Type B pancreatic cell (in vitro differentiated cells): ENCODE measurements around the gene NXT1. TPM values are rescaled to one million over a fixed set of nuclear protein-coding genes. Genes with fewer than 3 reads are reported as not detected.

ENCODE experiments used
- DNase-seq: peaks from one replicate; pipeline ENCODE4 v3.0.0; 2021; ENCODE audit warnings: mixed read lengths; ENCODE audit not compliant: unreplicated experiment; ENCODE audit errors: extremely low spot score
- H3K27ac Mint-ChIP-seq: 2 replicates; pipeline ENCODE4 v1.8.0; 2021; ENCODE audit warnings: mild to moderate bottlenecking, mixed read lengths
- H3K27me3 Mint-ChIP-seq: 2 replicates; pipeline ENCODE4 v1.8.0; 2021; ENCODE audit warnings: mixed read lengths
- H3K36me3 Mint-ChIP-seq: 2 replicates; pipeline ENCODE4 v1.8.0; 2021; ENCODE audit warnings: mixed read lengths
- H3K4me1 Mint-ChIP-seq: one replicate; pipeline ENCODE4 v1.8.0; 2021; ENCODE audit warnings: mixed read lengths; ENCODE audit not compliant: unreplicated experiment
- H3K4me3 Mint-ChIP-seq: 2 replicates; pipeline ENCODE4 v1.8.0; 2021; ENCODE audit warnings: mild to moderate bottlenecking, mixed read lengths
- H3K9me3 Mint-ChIP-seq: 2 replicates; pipeline ENCODE4 v1.8.0; 2021; ENCODE audit warnings: mixed read lengths
- total RNA-seq: library from RNA; stranded (reverse); gene quantifications from 2 replicates; pipeline ENCODE4 v1.2.1, GENCODE V29; 2021; ENCODE audit warnings: low replicate concordance
- TF ChIP-seq, protein P1 (sequence below): fragments of 200-600 bp; sonication (generic); conservative IDR thresholded peaks from 2 replicates; pipeline ENCODE4 v1.5.0; 2021; ENCODE audit warnings: antibody characterized with exemption, mild to moderate bottlenecking

Gene NXT1
- total RNA-seq, 1 donor from 2014 or later: 25.7 TPM

DNA sequence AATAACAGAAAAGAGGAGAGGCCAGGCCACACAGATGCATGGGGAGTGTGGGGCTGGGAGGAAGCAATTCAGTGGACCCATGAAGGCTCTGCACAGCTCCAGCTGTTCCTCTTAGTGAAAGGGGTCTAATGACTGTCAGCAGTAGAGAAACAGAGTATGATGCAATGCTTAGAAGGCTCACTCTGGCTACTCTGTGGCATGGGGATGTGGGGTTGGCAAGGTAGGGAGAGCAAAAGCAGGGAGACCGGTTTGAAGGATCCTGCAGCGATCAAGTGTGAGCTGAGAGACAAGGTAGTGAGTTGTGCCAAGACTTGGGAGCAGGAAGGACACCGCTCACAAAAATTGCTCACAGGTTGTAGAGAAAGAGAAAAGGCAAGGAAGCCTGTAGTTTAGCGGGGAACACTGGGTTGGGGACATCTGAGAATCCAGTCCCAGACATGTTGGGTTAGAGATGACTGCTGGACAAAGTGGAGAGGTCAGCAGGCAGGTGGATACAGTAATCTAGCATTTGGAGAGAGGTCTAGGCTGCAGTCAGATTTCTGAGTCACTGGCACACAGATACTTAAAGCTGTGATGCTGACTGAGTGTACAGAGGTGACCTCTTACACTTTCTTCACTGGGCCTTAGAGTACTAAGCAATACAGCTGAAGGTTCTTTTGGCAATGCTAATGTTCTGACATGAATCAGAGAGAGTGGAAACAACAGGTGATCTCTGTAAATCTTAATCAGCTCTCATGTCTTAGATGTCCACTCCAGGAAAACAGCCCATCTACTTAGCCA lies 43.6 kb downstream of the NXT1 start:
- Mint-ChIP-seq H3K27ac (no peak overlapping the region), H3K4me1 (peaks cover 3% of the 10 kb centered on the region), H3K9me3 (no peaks in the 10 kb centered on the region), H3K27me3 (no peaks in the 10 kb centered on the region), H3K4me3 (no peak overlapping the region), H3K36me3 (peaks cover 30% of the 10 kb centered on the region)
- TF ChIP-seq, protein P1, sequence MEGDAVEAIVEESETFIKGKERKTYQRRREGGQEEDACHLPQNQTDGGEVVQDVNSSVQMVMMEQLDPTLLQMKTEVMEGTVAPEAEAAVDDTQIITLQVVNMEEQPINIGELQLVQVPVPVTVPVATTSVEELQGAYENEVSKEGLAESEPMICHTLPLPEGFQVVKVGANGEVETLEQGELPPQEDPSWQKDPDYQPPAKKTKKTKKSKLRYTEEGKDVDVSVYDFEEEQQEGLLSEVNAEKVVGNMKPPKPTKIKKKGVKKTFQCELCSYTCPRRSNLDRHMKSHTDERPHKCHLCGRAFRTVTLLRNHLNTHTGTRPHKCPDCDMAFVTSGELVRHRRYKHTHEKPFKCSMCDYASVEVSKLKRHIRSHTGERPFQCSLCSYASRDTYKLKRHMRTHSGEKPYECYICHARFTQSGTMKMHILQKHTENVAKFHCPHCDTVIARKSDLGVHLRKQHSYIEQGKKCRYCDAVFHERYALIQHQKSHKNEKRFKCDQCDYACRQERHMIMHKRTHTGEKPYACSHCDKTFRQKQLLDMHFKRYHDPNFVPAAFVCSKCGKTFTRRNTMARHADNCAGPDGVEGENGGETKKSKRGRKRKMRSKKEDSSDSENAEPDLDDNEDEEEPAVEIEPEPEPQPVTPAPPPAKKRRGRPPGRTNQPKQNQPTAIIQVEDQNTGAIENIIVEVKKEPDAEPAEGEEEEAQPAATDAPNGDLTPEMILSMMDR: no peak
- no peak for DNase-seq

DNA sequence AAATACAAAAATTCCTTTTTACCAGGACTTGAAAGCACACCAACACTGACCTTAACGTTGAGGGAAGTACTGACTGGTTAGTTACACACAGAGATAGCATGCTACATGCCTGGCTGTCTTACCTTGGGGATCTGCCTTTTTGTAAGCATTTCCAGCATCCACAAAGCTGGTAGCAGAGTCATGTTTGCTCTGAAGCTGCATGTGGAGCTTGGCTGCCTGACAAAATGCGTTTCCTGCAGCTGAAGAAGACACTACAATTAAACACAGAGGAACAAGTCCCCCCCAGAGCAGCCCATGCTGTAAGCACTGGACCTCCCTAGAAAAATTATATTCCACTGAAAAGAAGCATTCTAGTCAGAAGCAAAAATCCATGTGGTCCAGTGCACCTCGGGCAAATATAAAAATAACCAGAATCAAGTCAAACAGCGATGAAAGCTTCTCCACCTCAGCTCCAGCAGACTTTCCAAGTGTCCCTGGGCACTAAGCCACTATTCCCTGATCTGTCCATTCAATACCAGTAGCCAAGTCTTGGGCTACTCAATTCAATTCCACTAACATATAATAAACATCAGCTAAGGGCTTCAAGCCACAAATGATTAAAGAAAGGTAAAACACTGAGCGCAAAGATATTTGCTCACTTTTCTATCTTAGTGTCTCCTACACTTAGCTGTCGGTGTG lies 46.5 kb downstream of the NXT1 start:
- Mint-ChIP-seq H3K4me3 (no peak overlapping the region), H3K4me1 (peaks cover 3% of the 10 kb centered on the region), H3K27ac (no peak overlapping the region), H3K36me3 (peaks cover 28% of the 10 kb centered on the region), H3K9me3 (no peaks in the 10 kb centered on the region), H3K27me3 (no peaks in the 10 kb centered on the region)
- TF ChIP-seq, protein P1: no peak
- DNase-seq: no peak

DNA sequence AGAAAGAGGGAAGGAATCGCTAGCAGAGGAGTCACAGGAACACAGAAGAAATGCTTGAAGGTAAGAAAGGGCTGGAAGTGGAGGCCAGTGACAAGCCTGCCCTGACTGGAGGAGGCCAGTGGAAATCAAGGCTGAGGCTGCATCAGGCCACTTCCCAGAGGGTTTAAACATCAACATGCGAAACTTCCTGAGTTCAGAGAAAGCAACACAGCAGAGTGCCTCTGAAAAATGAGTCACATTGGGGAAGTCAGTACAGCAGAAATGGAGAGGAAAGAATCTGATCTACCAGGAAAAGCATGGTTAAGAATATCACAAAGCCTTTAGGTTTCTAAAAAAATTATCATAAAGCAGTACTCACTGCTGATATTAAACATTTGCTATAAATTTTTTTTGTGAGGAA lies 47.4 kb downstream of the NXT1 start:
- Mint-ChIP-seq H3K36me3 (peaks cover 29% of the 10 kb centered on the region), H3K4me1 (peaks cover 3% of the 10 kb centered on the region), H3K27ac (no peak overlapping the region), H3K9me3 (no peaks in the 10 kb centered on the region), H3K27me3 (no peaks in the 10 kb centered on the region), H3K4me3 (no peak overlapping the region)
- DNase-seq: no peak
- TF ChIP-seq, protein P1: no peak

DNA sequence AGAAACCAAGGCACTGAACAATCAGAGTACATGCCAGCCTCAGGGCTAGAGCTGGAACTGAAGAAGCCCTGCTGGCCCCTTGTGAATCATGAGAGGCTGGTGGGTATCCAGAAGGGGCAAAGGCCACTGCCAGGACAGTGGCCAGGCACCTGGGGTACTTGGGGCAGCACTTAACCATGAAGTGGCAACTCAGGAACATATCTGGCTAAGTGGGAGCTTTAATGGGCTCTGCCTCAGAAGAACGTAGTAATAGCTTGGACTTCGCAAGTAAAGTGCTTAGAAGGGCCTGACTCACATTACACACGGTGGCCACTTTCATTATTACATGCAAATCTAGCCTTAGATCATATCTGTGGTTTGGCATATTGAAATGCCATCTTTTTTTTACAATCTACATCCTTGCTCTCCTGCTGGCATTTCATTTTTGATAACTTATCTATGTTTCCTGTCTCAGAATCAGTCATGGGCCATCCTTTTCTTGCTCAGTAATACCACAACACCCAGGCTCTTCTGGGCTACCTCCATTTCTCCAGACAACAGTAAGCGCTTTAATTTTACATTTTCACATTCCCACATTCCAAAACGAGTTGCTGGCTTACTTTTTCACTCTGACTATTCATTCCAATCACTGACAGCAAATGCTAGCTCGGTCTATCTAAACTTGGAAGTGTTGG lies 49.1 kb downstream of the NXT1 start:
- Mint-ChIP-seq H3K27ac (no peak overlapping the region), H3K9me3 (no peaks in the 10 kb centered on the region), H3K4me3 (no peak overlapping the region), H3K27me3 (no peaks in the 10 kb centered on the region), H3K4me1 (peaks cover 3% of the 10 kb centered on the region), H3K36me3 (peaks cover 17% of the 10 kb centered on the region)
- TF ChIP-seq, protein P1: peak; percentile 46
- DNase-seq: no peak

DNA sequence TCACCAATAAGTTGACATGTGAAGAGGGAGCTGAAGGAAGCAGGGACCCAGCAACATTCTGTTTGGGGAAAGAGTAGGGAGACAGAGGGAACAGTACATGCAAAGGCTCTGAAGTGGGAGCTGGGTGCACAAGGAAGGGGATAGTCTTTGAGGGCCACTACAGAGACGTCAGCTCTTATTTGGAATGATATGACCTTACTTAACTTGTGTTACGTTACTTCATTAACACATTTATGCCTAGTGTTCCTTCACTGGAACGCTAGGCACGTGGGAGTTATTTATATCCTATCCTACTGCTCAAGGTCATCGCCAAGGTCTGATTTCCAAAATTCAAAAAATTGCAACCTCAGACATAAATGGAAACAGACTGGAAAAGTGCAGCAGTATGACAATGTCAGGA lies 50.5 kb downstream of the NXT1 start:
- no peaks in the 10 kb centered on the region for H3K27me3 Mint-ChIP-seq
- H3K9me3 Mint-ChIP-seq: no peaks in the 10 kb centered on the region
- no peak overlapping the region for H3K27ac Mint-ChIP-seq
- peaks cover 14% of the 10 kb centered on the region for H3K36me3 Mint-ChIP-seq
- TF ChIP-seq, protein P1: no peak
- DNase-seq: no peak
- no peak overlapping the region for H3K4me3 Mint-ChIP-seq
- H3K4me1 Mint-ChIP-seq: peaks cover 3% of the 10 kb centered on the region
